PC-9 (cell line): ENCODE results near the gene CST9. TPM values are rescaled to one million over a fixed set of nuclear protein-coding genes. Genes with fewer than 3 reads are reported as not detected.

ENCODE experiments used
- BruUV-seq: library from RNA; stranded (reverse); fragments of 400-500 nt; replicated peaks from 2 replicates; lab custom pipeline; 2021; lab: Mats Ljungman, UMichigan
- CTCF ChIA-PET: fragments of 300-600 bp; sonication (Branson Sonifier 250); formaldehyde crosslinking; loops from one replicate; lab custom pipeline; 2022; ENCODE audit warnings: antibody characterized with exemption; lab: Charles Lee
- POLR2A ChIA-PET: fragments of 300-600 bp; sonication (Branson Sonifier 250); formaldehyde crosslinking; loops from one replicate; lab custom pipeline; 2022; ENCODE audit warnings: antibody characterized with exemption; ENCODE audit not compliant: unreplicated experiment; lab: Charles Lee
- DNase-seq, 2 experiments: peaks; one replicate each; pipeline versions ENCODE4 v3.0.0 to v3.0.0-alpha.2; 2015 to 2022; ENCODE audit warnings: mixed read lengths in 1 of 2
- H2AFZ ChIP-seq: fragments of 200-600 bp; sonication (generic); 2 replicates; pipeline ENCODE4 v1.8.1; 2017; ENCODE audit warnings: antibody characterized with exemption
- H3F3A ChIP-seq: fragments of 200-600 bp; sonication (generic); 2 replicates; pipeline ENCODE4 v1.8.1; 2017; ENCODE audit warnings: antibody characterized with exemption, mild to moderate bottlenecking, low read depth; ENCODE audit not compliant: insufficient read depth
- H3K27ac ChIP-seq: fragments of 200-600 bp; sonication (generic); 2 replicates; pipeline ENCODE4 v1.6.1; 2016; ENCODE audit warnings: mixed run types
- H3K27me3 ChIP-seq: fragments of 200-600 bp; sonication (generic); 2 replicates; pipeline ENCODE4 v1.6.1; 2016; ENCODE audit warnings: low read depth, mixed run types; ENCODE audit not compliant: insufficient read depth
- H3K36me3 ChIP-seq: fragments of 200-600 bp; sonication (generic); 2 replicates; pipeline ENCODE4 v1.6.1; 2016; ENCODE audit warnings: low read depth, mixed run types
- H3K4me1 ChIP-seq: fragments of 200-600 bp; sonication (generic); replicated peaks from 2 replicates; pipeline ENCODE4 v1.6.1; 2016; ENCODE audit warnings: mixed run types; ENCODE audit not compliant: insufficient read depth
- H3K4me2 ChIP-seq: fragments of 200-600 bp; sonication (generic); 2 replicates; pipeline ENCODE4 v1.6.1; 2017; ENCODE audit warnings: mixed run types
- H3K4me3 ChIP-seq: fragments of 200-600 bp; sonication (generic); 2 replicates; pipeline ENCODE4 v1.6.1; 2016; ENCODE audit warnings: mixed run types
- H3K79me2 ChIP-seq: fragments of 200-600 bp; sonication (generic); 2 replicates; pipeline ENCODE4 v1.6.1; 2017; ENCODE audit warnings: low read depth, mixed run types
- H3K9me2 ChIP-seq: fragments of 200-600 bp; sonication (generic); 2 replicates; pipeline ENCODE4 v1.8.1; 2017; ENCODE audit warnings: mild to moderate bottlenecking; ENCODE audit not compliant: insufficient read depth
- H3K9me3 ChIP-seq: fragments of 200-600 bp; sonication (generic); 2 replicates; pipeline ENCODE4 v1.8.1; 2016; ENCODE audit warnings: low read depth; ENCODE audit not compliant: insufficient read depth
- H4K20me1 ChIP-seq: fragments of 200-600 bp; sonication (generic); 2 replicates; pipeline ENCODE4 v1.8.1; 2017; ENCODE audit not compliant: insufficient read depth
- EZH2 ChIP-seq: fragments of 200-600 bp; sonication (generic); IDR thresholded peaks from 2 replicates; pipeline ENCODE4 v1.8.0; 2017; ENCODE audit warnings: antibody characterized with exemption, low read depth
- intact Hi-C: fragments of 100-400 bp; cut with micrococcal nuclease; formaldehyde crosslinking; loops from one replicate; pipeline ENCODE4 v1.10.0; 2022; ENCODE audit not compliant: unreplicated experiment
- total RNA-seq: library from RNA; stranded (reverse); gene quantifications from 2 replicates; pipeline ENCODE4 v1.2.3, GENCODE V29; 2021
- TF ChIP-seq, protein P1 (sequence below): fragments of 200-600 bp; sonication (generic); conservative IDR thresholded peaks from 2 replicates; pipeline ENCODE4 v1.6.1; 2017; ENCODE audit warnings: mixed run types, antibody characterized with exemption, mild to moderate bottlenecking, moderate library complexity

Gene CST9
- total RNA-seq, 1 experiment from 2014 or later, result not detected

DNA sequence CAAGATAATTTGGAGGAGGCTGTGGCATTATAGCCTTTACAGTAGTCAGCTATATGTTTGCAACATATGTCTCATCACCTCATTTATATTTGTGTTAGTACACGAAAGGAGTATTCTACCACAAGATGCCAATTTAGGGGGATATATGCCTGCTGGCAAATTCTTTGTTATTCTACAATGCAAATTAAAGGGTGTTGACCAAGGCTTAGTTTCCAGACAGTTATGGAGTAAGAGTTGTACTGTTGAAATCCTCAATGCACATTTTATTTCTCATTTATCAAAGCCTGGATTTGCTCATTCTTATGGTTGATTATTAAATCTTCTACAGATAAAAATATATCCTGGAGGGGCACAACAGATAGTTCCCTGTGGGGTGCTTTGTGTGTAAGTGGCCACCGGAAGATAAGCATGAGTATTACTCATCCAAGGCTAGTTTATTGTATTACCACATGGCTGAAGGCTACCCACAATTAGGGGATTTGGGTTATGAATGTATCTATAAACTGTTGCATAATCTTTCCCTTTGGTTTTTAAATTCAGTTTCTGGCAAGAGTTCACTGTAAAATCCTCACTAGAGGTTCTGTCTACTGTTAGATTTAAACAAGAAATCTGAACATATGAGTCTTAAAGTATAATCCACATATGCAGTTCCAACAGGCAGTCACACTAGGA, 9.0 kb downstream of the CST9 start:
- H2AFZ ChIP-seq, result no peak overlapping the region
- H3F3A ChIP-seq, result no peaks in the 10 kb centered on the region
- H3K9me3 ChIP-seq, result no peaks in the 10 kb centered on the region
- H3K27ac ChIP-seq, result no peak overlapping the region
- H3K4me2 ChIP-seq, result no peak overlapping the region
- no peaks in the 10 kb centered on the region for H3K9me2 ChIP-seq
- no peak for TF ChIP-seq EZH2
- TF ChIP-seq, protein P1, sequence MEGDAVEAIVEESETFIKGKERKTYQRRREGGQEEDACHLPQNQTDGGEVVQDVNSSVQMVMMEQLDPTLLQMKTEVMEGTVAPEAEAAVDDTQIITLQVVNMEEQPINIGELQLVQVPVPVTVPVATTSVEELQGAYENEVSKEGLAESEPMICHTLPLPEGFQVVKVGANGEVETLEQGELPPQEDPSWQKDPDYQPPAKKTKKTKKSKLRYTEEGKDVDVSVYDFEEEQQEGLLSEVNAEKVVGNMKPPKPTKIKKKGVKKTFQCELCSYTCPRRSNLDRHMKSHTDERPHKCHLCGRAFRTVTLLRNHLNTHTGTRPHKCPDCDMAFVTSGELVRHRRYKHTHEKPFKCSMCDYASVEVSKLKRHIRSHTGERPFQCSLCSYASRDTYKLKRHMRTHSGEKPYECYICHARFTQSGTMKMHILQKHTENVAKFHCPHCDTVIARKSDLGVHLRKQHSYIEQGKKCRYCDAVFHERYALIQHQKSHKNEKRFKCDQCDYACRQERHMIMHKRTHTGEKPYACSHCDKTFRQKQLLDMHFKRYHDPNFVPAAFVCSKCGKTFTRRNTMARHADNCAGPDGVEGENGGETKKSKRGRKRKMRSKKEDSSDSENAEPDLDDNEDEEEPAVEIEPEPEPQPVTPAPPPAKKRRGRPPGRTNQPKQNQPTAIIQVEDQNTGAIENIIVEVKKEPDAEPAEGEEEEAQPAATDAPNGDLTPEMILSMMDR, result no peak
- no peaks in the 10 kb centered on the region for H3K79me2 ChIP-seq
- no peaks in the 10 kb centered on the region for H3K36me3 ChIP-seq
- DNase-seq, result peak in 1 of 2 experiments; percentile 36
- intact Hi-C loops, result no loop called here
- no peak overlapping the region for H3K4me3 ChIP-seq
- H3K4me1 ChIP-seq, result no peaks in the 10 kb centered on the region
- ChIA-PET POLR2A (no interaction called here), CTCF (no interaction called here)
- H4K20me1 ChIP-seq, result no peaks in the 10 kb centered on the region
- no TSS peak for BruUV-seq
- H3K27me3 ChIP-seq, result peaks cover 5% of the 10 kb centered on the region; the same call in 1 of the 2 replicates

DNA sequence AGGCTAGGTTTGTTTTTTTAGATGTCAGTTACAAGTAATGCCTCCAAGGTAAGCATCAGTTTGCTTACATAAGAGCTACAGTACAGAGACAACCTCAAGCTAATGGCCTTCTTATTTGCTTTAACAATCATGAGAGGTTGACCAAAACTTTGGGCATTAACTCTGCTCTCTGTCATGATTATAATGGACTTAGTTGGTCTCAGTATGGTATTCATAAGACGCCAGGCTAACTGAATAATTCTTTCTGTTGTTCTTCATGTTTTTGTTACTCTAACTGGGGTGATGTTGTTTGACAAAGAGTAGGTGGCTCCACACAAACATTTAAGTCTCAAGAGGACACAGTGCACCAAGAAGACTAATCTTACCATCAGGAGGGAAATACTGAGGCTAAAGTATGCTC, 9.8 kb downstream of the CST9 start:
- H3F3A ChIP-seq, result no peaks in the 10 kb centered on the region
- no peaks in the 10 kb centered on the region for H3K36me3 ChIP-seq
- H4K20me1 ChIP-seq, result no peaks in the 10 kb centered on the region
- H3K9me3 ChIP-seq, result no peaks in the 10 kb centered on the region
- POLR2A ChIA-PET, result no interaction called here
- no TSS peak for BruUV-seq
- intact Hi-C loops, result no loop called here
- H3K4me1 ChIP-seq, result no peaks in the 10 kb centered on the region
- H3K27me3 ChIP-seq, result peaks cover 5% of the 10 kb centered on the region; the same call in 1 of the 2 replicates
- no peak overlapping the region for H3K4me2 ChIP-seq
- no peak for DNase-seq
- CTCF ChIA-PET, result no interaction called here
- TF ChIP-seq EZH2, result no peak
- TF ChIP-seq, protein P1, result no peak
- no peak overlapping the region for H3K4me3 ChIP-seq
- no peak overlapping the region for H3K27ac ChIP-seq
- no peaks in the 10 kb centered on the region for H3K9me2 ChIP-seq
- no peaks in the 10 kb centered on the region for H3K79me2 ChIP-seq
- no peak overlapping the region for H2AFZ ChIP-seq

DNA sequence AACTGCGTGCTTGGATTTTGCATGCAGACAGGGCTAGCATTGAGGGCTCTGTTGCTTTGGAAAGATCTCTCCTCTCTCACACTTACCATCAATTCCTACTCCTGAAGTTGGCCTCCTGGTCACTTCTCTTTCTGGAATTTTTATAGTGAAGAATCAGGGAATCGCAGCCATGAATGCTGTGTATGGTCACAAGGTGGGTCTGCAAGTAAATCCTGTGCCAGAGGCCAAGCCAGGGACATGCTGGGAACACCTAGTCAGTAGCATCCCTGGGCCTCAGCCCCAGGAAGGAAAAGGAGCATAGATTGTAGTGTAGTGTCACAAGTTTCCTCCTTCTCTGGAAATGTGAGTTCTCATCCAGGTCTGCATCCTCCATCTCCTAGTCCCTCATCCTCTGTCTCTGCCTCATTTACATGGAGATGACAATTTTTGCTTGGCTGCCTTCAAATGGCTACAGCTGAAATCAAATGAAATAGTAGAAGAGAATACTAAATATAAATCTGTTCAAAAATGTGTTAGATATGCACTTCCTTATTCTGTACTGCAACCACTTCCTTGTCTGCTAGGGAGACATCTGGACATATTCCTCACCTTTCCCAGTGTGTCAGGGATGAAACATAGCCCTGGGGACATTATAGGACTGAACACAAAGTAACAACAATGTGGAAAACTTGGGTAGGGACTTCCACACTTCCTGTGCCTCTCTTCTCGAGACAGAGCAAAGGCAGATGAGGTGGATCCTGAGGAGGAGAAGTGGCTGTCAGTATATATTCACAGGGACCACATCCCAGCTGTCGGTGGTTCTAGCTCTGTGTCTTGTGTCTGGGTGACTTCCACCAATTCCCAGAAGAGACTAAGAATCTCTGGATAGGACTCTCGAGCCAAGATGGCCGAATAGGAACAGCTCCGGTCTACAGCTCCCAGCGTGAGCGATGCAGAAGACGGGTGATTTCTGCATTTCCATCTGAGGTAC, 17.0 kb downstream of the CST9 start:
- Histone ChIP-seq H3K79me2 (no peaks in the 10 kb centered on the region), H3K36me3 (no peaks in the 10 kb centered on the region), H3K4me3 (no peak overlapping the region), H3K9me2 (no peaks in the 10 kb centered on the region), H3F3A (no peaks in the 10 kb centered on the region), H4K20me1 (no peaks in the 10 kb centered on the region), H3K4me1 (no peaks in the 10 kb centered on the region), H3K9me3 (no peaks in the 10 kb centered on the region), H3K27me3 (no peaks in the 10 kb centered on the region), H3K27ac (no peak overlapping the region), H3K4me2 (no peak overlapping the region), H2AFZ (no peak overlapping the region)
- intact Hi-C loops, result no loop called here
- POLR2A ChIA-PET, result no interaction called here
- no TSS peak for BruUV-seq
- CTCF ChIA-PET, result no interaction called here
- TF ChIP-seq EZH2, result no peak
- TF ChIP-seq, protein P1, result no peak
- no peak for DNase-seq
